ENCODE results near the gene SLC38A2. TPM values are rescaled to one million over a fixed set of nuclear protein-coding genes. Genes with fewer than 3 reads are reported as not detected.

Gene SLC38A2
- total RNA-seq, 4 donors from 2014 or later, result 487 to 1,086 (median 587) TPM

DNA sequence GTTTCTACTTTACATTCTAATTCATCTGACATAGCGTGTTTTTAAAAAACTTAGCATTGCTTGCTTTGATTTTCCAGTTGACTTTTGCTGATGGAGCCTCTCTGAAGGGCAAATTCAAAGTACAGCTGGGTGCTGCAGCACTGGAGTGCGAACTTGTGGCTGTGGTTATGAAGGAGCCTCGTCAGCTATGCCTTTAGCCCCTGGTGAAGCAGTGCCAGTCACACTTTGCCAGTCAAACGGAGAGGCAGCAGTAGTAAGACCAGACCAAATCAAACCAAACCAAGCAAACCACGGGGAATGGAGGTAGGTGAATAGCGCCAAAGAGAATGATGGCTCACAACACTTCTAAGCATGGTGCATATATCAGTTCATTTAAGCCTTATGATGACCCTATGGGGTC is 15.1 kb upstream of the SLC38A2 start:
- intact Hi-C loops (cut with DNase I; ENCODE audit: low total_unique reads), result loop anchor here (10.0 kb wide), 1 partner anchor 167 kb away; no protein-coding TSS in a partner anchor
- DNase-seq (ENCODE audit: low spot score in 2 of 2), result no peak
- TF ChIP-seq, protein P1, sequence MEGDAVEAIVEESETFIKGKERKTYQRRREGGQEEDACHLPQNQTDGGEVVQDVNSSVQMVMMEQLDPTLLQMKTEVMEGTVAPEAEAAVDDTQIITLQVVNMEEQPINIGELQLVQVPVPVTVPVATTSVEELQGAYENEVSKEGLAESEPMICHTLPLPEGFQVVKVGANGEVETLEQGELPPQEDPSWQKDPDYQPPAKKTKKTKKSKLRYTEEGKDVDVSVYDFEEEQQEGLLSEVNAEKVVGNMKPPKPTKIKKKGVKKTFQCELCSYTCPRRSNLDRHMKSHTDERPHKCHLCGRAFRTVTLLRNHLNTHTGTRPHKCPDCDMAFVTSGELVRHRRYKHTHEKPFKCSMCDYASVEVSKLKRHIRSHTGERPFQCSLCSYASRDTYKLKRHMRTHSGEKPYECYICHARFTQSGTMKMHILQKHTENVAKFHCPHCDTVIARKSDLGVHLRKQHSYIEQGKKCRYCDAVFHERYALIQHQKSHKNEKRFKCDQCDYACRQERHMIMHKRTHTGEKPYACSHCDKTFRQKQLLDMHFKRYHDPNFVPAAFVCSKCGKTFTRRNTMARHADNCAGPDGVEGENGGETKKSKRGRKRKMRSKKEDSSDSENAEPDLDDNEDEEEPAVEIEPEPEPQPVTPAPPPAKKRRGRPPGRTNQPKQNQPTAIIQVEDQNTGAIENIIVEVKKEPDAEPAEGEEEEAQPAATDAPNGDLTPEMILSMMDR (IDR thresholded peaks at IDR 0.05), result no peak
- TF ChIP-seq POLR2A (IDR thresholded peaks at IDR 0.05), result no peak
- no peak overlapping the region for H3K4me3 ChIP-seq (ENCODE audit: low read depth, poor library complexity, severe bottlenecking)
- 71 to 86% methylated on average over 6 of the region's 6 CpGs for WGBS, 2 donors

DNA sequence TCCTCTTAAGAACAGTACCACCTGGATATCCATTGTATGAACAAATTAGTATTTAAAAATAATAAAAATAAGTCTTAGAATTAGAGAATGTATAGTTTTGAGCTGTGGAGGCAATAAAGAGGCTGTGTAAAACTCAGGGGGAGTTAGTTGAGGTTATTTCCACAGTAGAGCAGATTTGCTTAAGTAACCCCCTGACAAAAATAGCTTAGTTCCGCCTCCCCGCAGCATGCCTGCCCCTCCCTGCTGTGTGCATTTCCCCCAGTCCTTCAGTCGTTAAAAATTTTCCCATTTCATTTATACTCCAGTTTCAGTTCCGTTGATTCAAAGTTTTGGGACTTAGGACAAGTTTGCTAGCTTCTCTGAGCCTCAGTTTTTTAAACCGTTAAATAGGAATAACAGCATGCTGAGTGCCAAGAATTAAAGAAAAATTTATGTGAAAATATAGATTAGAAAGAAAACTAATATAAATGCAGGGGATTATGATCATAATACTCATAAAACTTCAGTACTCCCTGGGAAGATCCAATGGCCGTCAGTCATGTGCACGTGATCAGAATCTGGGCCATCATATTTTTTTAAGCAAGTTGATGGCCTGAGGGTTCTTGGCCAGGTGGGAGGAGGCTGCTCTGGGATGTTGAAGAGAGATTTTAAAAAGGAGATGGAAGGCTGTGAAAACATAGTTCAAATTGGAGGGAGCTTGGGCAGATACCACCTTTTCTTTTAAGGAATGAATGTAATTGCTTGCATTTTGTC is 14.5 kb upstream of the SLC38A2 start:
- WGBS, 2 donors, result 5 to 7% methylated on average over 7 of the region's 7 CpGs
- TF ChIP-seq POLR2A (IDR thresholded peaks at IDR 0.05), result no peak
- TF ChIP-seq, protein P1 (IDR thresholded peaks at IDR 0.05), result no peak
- intact Hi-C loops (cut with DNase I; ENCODE audit: low total_unique reads), result loop anchor here (10.0 kb wide), 1 partner anchor 168 kb away; no protein-coding TSS in a partner anchor
- DNase-seq (ENCODE audit: low spot score in 2 of 2), result no peak
- H3K4me3 ChIP-seq (ENCODE audit: low read depth, poor library complexity, severe bottlenecking), result no peak overlapping the region

DNA sequence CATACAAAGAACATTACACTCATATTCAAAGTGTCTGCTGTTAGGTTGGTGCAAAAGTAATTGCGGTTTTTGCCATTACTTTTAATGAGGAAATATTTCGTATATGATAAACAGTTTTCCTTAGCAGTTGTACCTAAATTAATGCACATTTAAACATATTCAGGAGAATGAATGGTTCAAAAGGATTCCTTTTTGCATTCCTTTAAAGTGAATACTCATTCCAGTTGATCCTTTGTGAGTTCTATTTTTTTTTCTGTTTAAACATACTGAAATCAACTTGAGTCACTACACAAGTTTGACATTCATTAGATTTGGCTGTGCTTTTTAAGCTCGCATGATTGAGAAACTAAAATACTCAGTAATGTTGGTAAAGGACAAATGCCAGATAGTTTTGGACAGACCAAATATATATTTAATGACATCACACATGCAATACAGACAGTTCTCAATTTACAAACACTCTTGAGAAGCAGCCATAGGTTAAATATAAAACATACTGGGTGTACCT is 13.8 kb upstream of the SLC38A2 start:
- 20 to 23% methylated on average over 3 of the region's 3 CpGs for WGBS, 2 donors
- H3K4me3 ChIP-seq (ENCODE audit: low read depth, poor library complexity, severe bottlenecking), result no peak overlapping the region
- intact Hi-C loops (cut with DNase I; ENCODE audit: low total_unique reads), result loop anchor here (10.0 kb wide), 1 partner anchor 168 kb away; no protein-coding TSS in a partner anchor
- no peak for TF ChIP-seq POLR2A (IDR thresholded peaks at IDR 0.05)
- TF ChIP-seq, protein P1 (IDR thresholded peaks at IDR 0.05), result no peak
- no peak for DNase-seq (ENCODE audit: low spot score in 2 of 2)

DNA sequence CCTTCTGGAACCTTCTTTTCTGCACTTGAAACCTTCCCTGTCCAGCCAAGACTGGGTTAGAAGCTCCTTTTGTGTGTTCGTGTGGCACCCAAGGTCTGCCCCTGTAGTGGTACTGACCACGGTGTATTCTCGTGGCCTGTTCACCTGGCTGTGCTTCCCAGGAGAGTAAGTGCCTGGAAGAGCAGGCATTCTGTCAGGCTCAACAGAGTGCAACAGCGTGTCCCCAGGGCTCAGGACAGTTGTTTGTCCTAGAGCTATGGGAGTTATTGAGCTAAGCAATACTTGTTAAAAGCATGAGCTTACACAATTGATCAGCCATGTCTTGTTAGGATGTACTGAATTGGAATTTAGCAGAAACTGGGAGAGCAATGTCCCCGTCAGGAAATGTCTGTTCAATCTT is 12.9 kb upstream of the SLC38A2 start:
- no peak overlapping the region for H3K4me3 ChIP-seq (ENCODE audit: low read depth, poor library complexity, severe bottlenecking)
- no peak for DNase-seq (ENCODE audit: low spot score in 2 of 2)
- intact Hi-C loops (cut with DNase I; ENCODE audit: low total_unique reads), result loop anchor here (10.0 kb wide), 1 partner anchor 169 kb away; no protein-coding TSS in a partner anchor
- TF ChIP-seq POLR2A (IDR thresholded peaks at IDR 0.05), result no peak
- TF ChIP-seq, protein P1 (IDR thresholded peaks at IDR 0.05), result no peak
- 68 to 74% methylated on average over 5 of the region's 5 CpGs for WGBS, 2 donors

GRCh38 chr12:46384451-46385309 is 12.1 kb upstream of the SLC38A2 start:
- TF ChIP-seq POLR2A (IDR thresholded peaks at IDR 0.05), result no peak
- TF ChIP-seq, protein P1 (IDR thresholded peaks at IDR 0.05), result no peak
- no peak for DNase-seq (ENCODE audit: low spot score in 2 of 2)
- H3K4me3 ChIP-seq (ENCODE audit: low read depth, poor library complexity, severe bottlenecking), result peak overlapping the region; percentile 38
- 45 to 53% methylated on average over 9 of the region's 9 CpGs for WGBS, 2 donors
- intact Hi-C loops (cut with DNase I; ENCODE audit: low total_unique reads), result loop anchor here (10.0 kb wide), 1 partner anchor 170 kb away; no protein-coding TSS in a partner anchor

Data from lower leg skin (tissue), 4 donors.